Measurements from ENCODE around the gene WDSUB1. TPM values are rescaled to one million over a fixed set of nuclear protein-coding genes. Genes with fewer than 3 reads are reported as not detected.

WDSUB1 gene
- total and polyA plus RNA-seq, 3 donors from 2014 or later: 9.5 to 11.6 (median 10.2) TPM

DNA sequence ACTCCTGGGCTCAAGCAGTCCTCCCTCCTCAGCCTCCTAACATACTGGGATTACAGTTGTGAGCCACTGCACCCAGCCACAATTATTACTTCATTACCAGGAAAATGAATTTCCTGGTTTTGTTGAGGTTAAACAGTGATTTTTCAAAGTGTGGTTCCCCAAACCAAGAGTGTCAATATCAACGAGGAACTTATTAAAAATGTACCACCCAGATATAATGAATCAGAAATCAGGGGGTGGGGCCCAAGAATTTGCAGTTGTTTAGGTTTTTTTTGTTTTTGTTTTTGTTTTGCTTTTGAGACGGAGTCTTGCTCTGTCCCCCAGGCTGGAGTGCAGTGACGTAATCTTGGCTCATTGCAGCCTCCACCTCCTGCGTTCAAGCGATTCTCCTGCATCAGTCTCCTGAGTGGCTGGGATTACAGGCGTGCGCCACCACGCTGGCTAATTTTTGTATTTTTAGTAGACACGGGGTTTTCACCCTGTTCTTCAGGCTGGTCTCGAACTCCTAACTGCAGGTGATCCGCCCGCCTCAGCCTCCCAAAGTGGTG, 94.1 kb downstream of the WDSUB1 start:
- intact Hi-C loops (cut with DNase I; ENCODE audit: low total_unique reads): no loop called here
- Histone ChIP-seq H3K27ac (no peak overlapping the region), H3K4me1 (no peaks in the 10 kb centered on the region), H3K27me3 (no peaks in the 10 kb centered on the region), H3K9me3 (no peaks in the 10 kb centered on the region), H3K4me3 (no peak overlapping the region), H3K36me3 (ENCODE audit: low read depth, missing control alignments) (no peaks in the 10 kb centered on the region)
- no peak for DNase-seq
- 93 to 95% methylated on average over 12 of the region's 12 CpGs for WGBS, 2 donors
- no peak for TF ChIP-seq POLR2A (IDR thresholded peaks at IDR 0.05)
- TF ChIP-seq, protein P1, sequence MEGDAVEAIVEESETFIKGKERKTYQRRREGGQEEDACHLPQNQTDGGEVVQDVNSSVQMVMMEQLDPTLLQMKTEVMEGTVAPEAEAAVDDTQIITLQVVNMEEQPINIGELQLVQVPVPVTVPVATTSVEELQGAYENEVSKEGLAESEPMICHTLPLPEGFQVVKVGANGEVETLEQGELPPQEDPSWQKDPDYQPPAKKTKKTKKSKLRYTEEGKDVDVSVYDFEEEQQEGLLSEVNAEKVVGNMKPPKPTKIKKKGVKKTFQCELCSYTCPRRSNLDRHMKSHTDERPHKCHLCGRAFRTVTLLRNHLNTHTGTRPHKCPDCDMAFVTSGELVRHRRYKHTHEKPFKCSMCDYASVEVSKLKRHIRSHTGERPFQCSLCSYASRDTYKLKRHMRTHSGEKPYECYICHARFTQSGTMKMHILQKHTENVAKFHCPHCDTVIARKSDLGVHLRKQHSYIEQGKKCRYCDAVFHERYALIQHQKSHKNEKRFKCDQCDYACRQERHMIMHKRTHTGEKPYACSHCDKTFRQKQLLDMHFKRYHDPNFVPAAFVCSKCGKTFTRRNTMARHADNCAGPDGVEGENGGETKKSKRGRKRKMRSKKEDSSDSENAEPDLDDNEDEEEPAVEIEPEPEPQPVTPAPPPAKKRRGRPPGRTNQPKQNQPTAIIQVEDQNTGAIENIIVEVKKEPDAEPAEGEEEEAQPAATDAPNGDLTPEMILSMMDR (IDR thresholded peaks at IDR 0.05): no peak

DNA sequence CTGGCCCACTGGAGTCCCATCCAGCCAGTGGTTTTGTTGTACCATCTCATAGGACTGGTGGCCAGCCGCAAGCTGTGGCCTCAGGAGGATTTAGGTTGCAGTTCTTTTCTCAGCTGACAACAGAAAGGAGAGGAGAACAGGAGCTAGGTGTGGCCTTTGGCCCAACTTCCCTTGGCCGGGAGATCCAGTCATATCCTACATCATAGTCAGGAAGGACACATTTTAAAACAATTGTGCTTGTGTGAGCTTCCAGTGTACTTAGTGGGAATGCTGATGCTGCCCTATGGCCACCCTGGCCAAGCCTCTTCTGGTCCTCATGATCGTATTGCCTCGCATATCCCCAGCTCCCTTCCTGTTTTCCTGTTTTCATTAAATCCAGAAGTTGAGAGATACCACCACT, 98.1 kb downstream of the WDSUB1 start:
- no peak overlapping the region for H3K27ac ChIP-seq
- TF ChIP-seq, protein P1 (IDR thresholded peaks at IDR 0.05): no peak
- no peak for TF ChIP-seq POLR2A (IDR thresholded peaks at IDR 0.05)
- 60 to 85% methylated on average over 2 to 4 of the region's 4 CpGs for WGBS, 2 donors
- no peak overlapping the region for H3K4me3 ChIP-seq
- no peaks in the 10 kb centered on the region for H3K36me3 ChIP-seq (ENCODE audit: low read depth, missing control alignments)
- no peaks in the 10 kb centered on the region for H3K9me3 ChIP-seq
- no peaks in the 10 kb centered on the region for H3K4me1 ChIP-seq
- no peak for DNase-seq
- H3K27me3 ChIP-seq: no peaks in the 10 kb centered on the region
- intact Hi-C loops (cut with DNase I; ENCODE audit: low total_unique reads): no loop called here

DNA sequence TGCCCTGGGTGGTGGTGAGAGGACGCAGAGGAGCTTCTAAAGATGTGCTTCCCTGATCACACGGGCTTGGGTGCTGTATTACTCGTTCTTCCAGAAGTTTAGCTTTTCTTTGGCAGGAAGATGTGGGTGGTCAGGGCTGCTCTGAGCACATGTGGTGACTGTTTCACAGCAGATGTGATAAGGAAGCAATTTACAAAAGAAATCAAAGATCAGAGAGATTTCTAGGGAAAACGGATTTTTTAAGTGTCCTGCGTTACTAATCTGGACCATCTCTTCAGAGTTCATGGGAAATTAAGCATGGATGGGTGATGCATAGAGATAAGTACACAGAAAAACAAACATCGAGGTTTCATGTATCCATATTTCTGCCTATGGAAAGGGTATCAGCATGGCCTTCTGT, 99.4 kb downstream of the WDSUB1 start:
- no peak for DNase-seq
- no peak overlapping the region for H3K4me3 ChIP-seq
- intact Hi-C loops (cut with DNase I; ENCODE audit: low total_unique reads): no loop called here
- H3K27me3 ChIP-seq: no peaks in the 10 kb centered on the region
- no peaks in the 10 kb centered on the region for H3K36me3 ChIP-seq (ENCODE audit: low read depth, missing control alignments)
- no peaks in the 10 kb centered on the region for H3K9me3 ChIP-seq
- 58 to 65% methylated on average over 6 of the region's 6 CpGs for WGBS, 2 donors
- TF ChIP-seq, protein P1 (IDR thresholded peaks at IDR 0.05): no peak
- TF ChIP-seq POLR2A (IDR thresholded peaks at IDR 0.05): no peak
- no peak overlapping the region for H3K27ac ChIP-seq
- no peaks in the 10 kb centered on the region for H3K4me1 ChIP-seq

DNA sequence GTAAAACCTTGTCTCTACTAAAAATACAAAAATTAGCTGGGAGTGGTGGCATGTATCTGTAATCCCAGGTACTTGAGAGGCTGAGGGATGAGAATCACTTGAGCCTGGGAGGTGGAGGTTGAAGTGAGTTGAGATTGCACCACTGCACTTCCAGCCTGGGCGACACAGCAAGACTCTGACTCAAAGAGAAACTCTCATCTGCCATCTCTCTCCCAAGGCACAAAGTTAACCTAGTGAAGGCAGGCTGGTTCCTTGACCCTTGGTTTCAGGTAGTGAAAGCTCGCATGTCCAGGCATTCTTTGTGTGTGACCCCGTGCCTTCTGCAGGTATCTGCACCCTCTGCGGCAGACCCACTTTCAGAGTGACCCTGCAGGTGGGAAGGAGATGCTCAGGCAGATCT, 100.0 kb downstream of the WDSUB1 start:
- Histone ChIP-seq H3K36me3 (ENCODE audit: low read depth, missing control alignments) (no peaks in the 10 kb centered on the region), H3K4me3 (no peak overlapping the region), H3K9me3 (no peaks in the 10 kb centered on the region), H3K27ac (no peak overlapping the region), H3K4me1 (no peaks in the 10 kb centered on the region), H3K27me3 (no peaks in the 10 kb centered on the region)
- 87 to 96% methylated on average over 4 of the region's 4 CpGs for WGBS, 2 donors
- DNase-seq: no peak
- intact Hi-C loops (cut with DNase I; ENCODE audit: low total_unique reads): no loop called here
- TF ChIP-seq, protein P1 (IDR thresholded peaks at IDR 0.05): no peak
- TF ChIP-seq POLR2A (IDR thresholded peaks at IDR 0.05): no peak

Small RNA genes lying within 50 kb of the gene (microRNA-seq; reads per million reads assigned to microRNA genes)
- 0 to 0.69 reads per million in 2 donors for gene MIR6888 (ENCODE audit: borderline number of aligned reads in 2 of 2, borderline replicate concordance in 1 of 2)

Small RNA genes lying within 50 kb of the gene (small RNA-seq; reads per million reads assigned to genes)
- gene MIR6888: 0 reads per million in 2 donors

All from testis (tissue), 3 donors.